Neural crest cell (in vitro differentiated cells): ENCODE measurements around the gene CDK6. TPM values are rescaled to one million over a fixed set of nuclear protein-coding genes. Genes with fewer than 3 reads are reported as not detected.

Source experiments
- DNase-seq: peaks from one replicate; pipeline ENCODE4 v3.0.0; 2021; ENCODE audit warnings: low read depth, mixed read lengths, low spot score
- H3K27ac Mint-ChIP-seq: one replicate; pipeline ENCODE4 v1.8.0; 2021; ENCODE audit warnings: mild to moderate bottlenecking, mixed read lengths; ENCODE audit not compliant: unreplicated experiment
- H3K27me3 Mint-ChIP-seq: 2 replicates; pipeline ENCODE4 v1.8.0; 2021; ENCODE audit warnings: low read depth, mild to moderate bottlenecking, mixed read lengths
- H3K36me3 Mint-ChIP-seq: 2 replicates; pipeline ENCODE4 v1.8.0; 2021; ENCODE audit warnings: low read depth, mild to moderate bottlenecking, mixed read lengths
- H3K4me1 Mint-ChIP-seq: 2 replicates; pipeline ENCODE4 v1.8.0; 2021; ENCODE audit warnings: mixed read lengths
- H3K4me3 Mint-ChIP-seq: one replicate; pipeline ENCODE4 v1.8.0; 2021; ENCODE audit warnings: mild to moderate bottlenecking, mixed read lengths
- H3K9me3 Mint-ChIP-seq: 2 replicates; pipeline ENCODE4 v1.8.0; 2021; ENCODE audit warnings: mixed read lengths
- CTCF ChIP-seq: fragments of 200-600 bp; sonication (generic); conservative IDR thresholded peaks from 2 replicates; pipeline ENCODE4 v1.5.0; 2021; ENCODE audit warnings: antibody characterized with exemption, mild to moderate bottlenecking
- total RNA-seq: library from RNA; stranded (reverse); gene quantifications from 2 replicates; pipeline ENCODE4 v1.2.1, GENCODE V29; 2021

CDK6 gene
- total RNA-seq, 1 donor from 2014 or later, result 42.9 TPM

- peaks cover 20% of the 10 kb centered on the region for H3K36me3 Mint-ChIP-seq
- H3K4me1 Mint-ChIP-seq, result peaks cover 12% of the 10 kb centered on the region
- peaks cover 13% of the 10 kb centered on the region for H3K9me3 Mint-ChIP-seq
- H3K27me3 Mint-ChIP-seq, result no peaks in the 10 kb centered on the region
- TF ChIP-seq CTCF, result no peak
- peak overlapping the region; percentile 70 for H3K27ac Mint-ChIP-seq
- no peak overlapping the region for H3K4me3 Mint-ChIP-seq
- no peak for DNase-seq
Observed at GRCh38 chr7:92793656-92794205, 42.6 kb downstream of the CDK6 start.

- H3K4me1 Mint-ChIP-seq, result peaks cover 12% of the 10 kb centered on the region
- TF ChIP-seq CTCF, result no peak
- DNase-seq, result no peak
- H3K9me3 Mint-ChIP-seq, result peaks cover 17% of the 10 kb centered on the region
- peaks cover 24% of the 10 kb centered on the region for H3K36me3 Mint-ChIP-seq
- H3K4me3 Mint-ChIP-seq, result no peak overlapping the region
- no peaks in the 10 kb centered on the region for H3K27me3 Mint-ChIP-seq
- H3K27ac Mint-ChIP-seq, result no peak overlapping the region
Observed at GRCh38 chr7:92790992-92791391, 45.4 kb downstream of the CDK6 start.

GRCh38 chr7:92788559-92789183 is 47.7 kb downstream of the CDK6 start:
- H3K36me3 Mint-ChIP-seq, result peaks cover 24% of the 10 kb centered on the region
- TF ChIP-seq CTCF, result no peak
- H3K4me3 Mint-ChIP-seq, result no peak overlapping the region
- H3K4me1 Mint-ChIP-seq, result peaks cover 4% of the 10 kb centered on the region
- no peaks in the 10 kb centered on the region for H3K27me3 Mint-ChIP-seq
- no peak overlapping the region for H3K27ac Mint-ChIP-seq
- no peak for DNase-seq
- H3K9me3 Mint-ChIP-seq, result peaks cover 17% of the 10 kb centered on the region

- Mint-ChIP-seq H3K4me1 (peaks cover 11% of the 10 kb centered on the region), H3K27me3 (no peaks in the 10 kb centered on the region), H3K36me3 (peaks cover 21% of the 10 kb centered on the region), H3K27ac (no peak overlapping the region), H3K9me3 (peaks cover 16% of the 10 kb centered on the region), H3K4me3 (no peak overlapping the region)
- DNase-seq, result no peak
- no peak for TF ChIP-seq CTCF
Observed at GRCh38 chr7:92785923-92786322, 50.5 kb downstream of the CDK6 start.

- peaks cover 13% of the 10 kb centered on the region for H3K36me3 Mint-ChIP-seq
- no peak for TF ChIP-seq CTCF
- no peaks in the 10 kb centered on the region for H3K27me3 Mint-ChIP-seq
- peaks cover 13% of the 10 kb centered on the region for H3K4me1 Mint-ChIP-seq
- H3K4me3 Mint-ChIP-seq, result no peak overlapping the region
- peaks cover 9% of the 10 kb centered on the region for H3K9me3 Mint-ChIP-seq
- DNase-seq, result no peak
- H3K27ac Mint-ChIP-seq, result no peak overlapping the region
Observed at GRCh38 chr7:92784935-92785334, 51.4 kb downstream of the CDK6 start.
